HG03558 (cell line): ENCODE results near the gene ECEL1.
"Not testable (repeated sequence)": the region's sequence is repeated elsewhere in the genome, so short reads cannot be mapped to it uniquely, and the experiment has no call there.

ENCODE experiments used
- ATAC-seq: cut with Tn5 transposase; IDR thresholded peaks from one replicate; pipeline ENCODE4 v1.9.1; 2021; ENCODE audit warnings: moderate number of reproducible peaks; ENCODE audit not compliant: unreplicated experiment; ENCODE audit errors: extremely low read depth

ECEL1 gene, protein sequence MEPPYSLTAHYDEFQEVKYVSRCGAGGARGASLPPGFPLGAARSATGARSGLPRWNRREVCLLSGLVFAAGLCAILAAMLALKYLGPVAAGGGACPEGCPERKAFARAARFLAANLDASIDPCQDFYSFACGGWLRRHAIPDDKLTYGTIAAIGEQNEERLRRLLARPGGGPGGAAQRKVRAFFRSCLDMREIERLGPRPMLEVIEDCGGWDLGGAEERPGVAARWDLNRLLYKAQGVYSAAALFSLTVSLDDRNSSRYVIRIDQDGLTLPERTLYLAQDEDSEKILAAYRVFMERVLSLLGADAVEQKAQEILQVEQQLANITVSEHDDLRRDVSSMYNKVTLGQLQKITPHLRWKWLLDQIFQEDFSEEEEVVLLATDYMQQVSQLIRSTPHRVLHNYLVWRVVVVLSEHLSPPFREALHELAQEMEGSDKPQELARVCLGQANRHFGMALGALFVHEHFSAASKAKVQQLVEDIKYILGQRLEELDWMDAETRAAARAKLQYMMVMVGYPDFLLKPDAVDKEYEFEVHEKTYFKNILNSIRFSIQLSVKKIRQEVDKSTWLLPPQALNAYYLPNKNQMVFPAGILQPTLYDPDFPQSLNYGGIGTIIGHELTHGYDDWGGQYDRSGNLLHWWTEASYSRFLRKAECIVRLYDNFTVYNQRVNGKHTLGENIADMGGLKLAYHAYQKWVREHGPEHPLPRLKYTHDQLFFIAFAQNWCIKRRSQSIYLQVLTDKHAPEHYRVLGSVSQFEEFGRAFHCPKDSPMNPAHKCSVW

DNA sequence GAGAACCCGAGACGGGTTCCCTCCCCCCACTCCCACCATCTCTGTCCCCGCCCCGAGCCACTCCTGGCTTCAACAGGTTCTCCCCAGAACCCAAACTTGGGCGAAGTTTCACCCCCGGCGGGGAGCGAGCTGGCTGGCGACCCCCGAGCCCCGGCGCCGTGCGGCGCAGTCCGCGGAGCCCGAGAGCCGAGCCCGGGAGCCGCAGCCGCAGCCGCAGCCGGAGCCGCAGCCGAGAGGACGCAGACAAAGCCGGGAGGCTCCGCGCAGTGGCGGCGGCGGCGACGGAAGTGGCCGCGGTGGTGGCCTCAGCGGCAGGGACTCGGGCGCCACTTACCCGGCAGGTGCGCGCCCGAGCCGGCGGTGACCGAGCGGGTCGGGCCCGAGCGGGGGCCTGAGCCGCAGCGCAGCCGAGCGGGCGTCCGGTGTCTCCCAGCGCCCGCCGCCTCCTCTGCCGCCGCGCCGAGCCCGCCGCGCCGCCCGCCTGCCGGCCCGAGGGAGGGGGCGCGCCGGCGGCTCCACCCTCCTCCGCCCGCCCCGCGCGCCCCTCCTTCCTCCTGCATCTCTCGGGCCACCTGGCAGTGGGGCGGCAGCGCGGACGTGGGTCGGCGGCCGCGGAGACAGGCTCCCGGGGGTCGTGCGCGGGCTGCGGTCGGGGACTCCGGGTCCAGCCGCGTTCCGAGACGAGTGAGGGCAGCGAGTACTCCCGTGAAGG lies at the start of gene ECEL1:
ECEL1 (minus strand) TSS at position 450 of the 712 bp plus-strand sequence. CDS start 1,181 bp downstream, outside the sequence.
- ATAC-seq: no peak

DNA sequence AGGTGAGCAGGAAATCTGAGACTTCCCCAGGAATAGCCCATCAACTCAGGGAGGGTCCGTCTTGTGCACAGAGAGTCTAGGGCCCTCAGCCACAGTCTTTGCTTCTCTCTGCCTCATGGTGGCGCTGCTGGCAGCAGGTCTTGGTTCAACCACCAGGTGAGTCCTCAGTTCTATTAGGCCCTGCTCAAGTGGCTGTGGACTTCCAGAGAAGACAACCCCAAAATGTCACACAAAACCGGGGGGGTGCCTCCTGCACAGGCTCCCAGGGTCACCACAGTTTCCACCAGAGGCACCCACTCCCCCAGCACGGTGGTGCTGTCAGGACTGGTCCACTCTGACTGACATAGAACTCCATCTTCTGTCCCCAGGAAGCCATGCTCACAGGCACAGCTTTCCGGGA lies 49.4 kb upstream of the ECEL1 start:
- no peak for ATAC-seq

DNA sequence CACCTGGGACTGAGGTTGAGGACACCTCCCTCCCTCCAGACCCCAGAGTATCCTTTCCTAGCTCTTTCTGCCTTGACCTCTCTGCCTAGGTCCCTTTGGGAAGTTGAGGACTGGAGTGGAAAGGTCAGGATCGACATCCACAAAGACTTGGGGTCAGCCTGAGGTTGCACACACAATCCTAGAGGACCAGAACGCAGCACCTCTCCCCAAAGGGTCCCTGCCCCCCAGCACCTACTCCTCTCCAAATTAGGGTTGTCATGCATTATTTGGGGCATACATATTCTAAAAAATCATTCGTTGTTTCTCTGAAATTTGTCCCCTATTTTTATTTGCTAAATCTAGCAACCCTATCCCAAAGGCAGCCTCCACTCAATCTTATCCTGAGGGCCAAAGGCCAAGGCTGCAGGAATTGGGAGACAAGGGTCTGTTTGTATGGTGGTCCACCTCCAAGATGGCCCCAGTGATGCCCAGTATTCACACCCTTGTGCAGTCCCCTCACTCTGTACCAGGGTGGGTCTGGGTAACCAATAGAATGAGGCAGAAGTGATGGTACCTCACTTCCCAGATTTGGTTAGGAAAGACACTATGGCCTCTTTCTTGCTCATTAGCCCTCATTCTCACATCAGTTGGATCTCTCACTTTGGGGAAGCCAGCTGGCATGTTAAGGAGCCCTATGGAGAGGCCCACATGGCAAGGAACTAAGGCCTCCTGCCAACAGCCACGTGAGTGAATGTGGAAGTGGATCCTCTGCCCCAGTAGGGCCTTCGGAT lies 48.3 kb upstream of the ECEL1 start:
- ATAC-seq: no peak

DNA sequence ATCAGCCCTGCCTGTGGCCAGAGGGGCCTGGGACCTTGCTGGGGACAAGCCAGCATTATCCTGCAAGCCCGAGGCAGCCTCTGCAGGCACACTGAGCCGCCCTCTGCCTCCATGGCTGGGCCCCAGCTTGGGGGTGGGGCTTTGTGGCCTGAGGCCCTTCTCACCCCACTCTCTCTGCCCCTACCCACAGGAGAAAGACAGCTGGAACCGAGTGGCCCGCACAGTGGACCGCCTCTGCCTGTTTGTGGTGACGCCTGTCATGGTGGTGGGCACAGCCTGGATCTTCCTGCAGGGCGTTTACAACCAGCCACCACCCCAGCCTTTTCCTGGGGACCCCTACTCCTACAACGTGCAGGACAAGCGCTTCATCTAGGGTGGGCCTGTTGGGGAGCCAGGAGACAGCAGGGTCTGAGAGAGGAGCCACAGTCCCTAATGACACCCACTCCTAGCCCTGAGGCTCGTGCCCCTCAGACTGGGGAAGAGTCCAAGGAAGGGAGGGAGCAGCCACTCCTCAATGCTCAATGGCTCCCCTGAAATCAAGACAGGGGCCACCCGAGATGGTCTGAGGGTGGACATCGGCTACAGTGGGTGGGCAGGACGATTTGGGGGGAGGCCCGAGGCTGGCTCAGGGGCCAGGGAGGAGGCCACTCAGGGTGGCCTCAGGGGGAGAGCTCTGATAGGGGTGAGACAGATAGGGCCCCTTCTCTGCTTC lies 47.5 kb upstream of the ECEL1 start:
- no peak for ATAC-seq

DNA sequence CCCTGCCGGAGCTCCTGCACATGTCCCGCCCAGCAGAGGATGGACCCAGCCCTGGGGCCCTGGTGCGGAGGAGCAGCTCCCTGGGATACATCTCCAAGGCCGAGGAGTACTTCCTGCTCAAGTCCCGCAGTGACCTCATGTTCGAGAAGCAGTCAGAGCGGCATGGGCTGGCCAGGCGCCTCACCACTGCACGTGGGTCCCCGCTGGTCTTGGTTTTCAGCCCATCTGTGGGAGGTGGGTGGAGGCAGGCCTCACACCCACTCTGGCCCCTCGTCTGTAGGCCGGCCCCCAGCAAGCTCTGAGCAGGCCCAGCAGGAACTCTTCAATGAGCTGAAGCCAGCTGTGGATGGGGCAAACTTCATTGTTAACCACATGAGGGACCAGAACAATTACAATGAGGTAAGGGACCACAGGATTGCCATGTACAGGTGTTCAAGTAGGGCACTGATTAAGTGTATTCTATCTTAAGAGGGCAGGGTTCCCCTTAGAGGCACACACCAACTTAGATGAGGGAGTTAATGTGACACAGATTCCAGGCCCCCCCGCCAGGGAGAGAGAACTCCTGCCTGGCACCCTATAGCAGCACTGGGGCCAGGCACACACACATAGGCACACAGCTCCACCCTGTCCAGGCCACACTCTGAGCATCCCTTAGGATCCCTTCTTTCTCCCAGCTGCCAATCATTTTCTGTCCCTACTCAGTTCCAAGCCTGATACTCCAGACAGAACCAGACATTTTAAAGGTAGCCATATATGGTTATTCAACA lies 46.5 kb upstream of the ECEL1 start:
- ATAC-seq: no peak

DNA sequence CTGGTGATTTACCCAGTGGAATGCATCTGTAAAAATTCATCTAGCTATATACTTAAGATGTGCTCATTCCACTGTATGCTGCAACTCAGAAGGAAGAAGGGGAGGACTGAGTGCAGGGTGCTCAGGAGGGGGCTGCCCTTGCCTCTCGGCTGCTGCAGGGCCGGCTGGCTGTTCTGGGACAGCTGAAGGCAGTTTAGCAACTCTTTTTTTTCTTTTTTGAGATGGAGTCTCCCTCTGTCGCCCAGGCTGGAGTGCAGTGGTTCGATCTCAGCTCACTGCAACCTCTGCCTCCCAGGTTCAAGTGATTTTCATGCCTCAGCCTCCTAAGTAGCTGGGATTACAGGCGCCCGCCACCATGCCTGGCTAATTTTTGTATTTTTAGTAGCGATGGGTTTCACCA lies 45.2 kb upstream of the ECEL1 start:
- ATAC-seq: not testable (repeated sequence)

DNA sequence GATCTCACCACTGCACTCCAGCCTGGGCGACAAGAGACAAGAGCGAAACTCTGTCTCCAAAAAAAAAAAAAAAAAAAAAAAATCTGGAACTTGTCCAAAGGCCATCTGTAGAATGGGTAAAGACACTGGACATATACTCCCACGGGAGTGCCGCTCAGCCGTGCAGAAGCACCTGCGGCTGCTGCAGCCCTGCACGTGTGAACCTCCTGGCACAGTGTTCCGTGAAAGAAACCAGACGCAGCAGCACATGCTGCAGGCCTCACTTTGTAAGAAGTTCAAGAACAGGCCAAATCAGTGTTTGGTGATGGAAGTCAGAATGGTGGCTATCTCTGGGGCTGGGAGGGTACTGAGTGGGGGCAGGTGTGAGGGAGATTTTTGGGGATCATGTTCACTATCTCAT lies 44.8 kb upstream of the ECEL1 start:
- ATAC-seq: no peak

DNA sequence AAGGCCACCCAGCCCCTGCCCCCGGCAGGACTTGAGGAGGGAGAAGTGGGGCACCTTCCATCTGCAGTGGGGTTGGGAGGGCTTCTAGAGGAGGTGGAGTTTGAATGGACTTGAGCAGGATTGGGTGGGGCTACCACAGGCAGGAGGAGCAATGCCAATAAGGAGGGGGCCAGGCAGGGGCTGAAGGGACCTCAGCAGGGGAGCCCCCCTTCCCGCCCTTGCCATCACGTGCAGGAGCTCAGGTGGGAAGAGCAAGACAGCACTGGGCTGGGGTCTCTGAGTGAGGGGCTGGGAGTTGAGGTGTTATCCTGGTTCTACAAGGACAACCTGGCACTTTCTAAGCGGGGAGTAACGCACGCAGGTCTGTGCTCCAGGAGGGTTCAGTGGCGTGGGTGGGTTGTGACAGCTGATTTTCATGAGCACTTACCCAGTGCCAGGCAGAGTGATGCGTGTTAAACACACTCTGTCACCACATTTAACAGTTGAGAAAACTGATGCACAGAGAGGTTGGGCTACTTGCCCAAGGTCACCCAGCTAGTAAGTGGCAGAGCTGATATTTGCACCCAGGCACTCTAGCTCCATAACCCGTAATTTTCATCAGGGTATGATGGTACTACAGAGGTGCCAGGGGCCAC lies 43.1 kb upstream of the ECEL1 start:
- no peak for ATAC-seq

DNA sequence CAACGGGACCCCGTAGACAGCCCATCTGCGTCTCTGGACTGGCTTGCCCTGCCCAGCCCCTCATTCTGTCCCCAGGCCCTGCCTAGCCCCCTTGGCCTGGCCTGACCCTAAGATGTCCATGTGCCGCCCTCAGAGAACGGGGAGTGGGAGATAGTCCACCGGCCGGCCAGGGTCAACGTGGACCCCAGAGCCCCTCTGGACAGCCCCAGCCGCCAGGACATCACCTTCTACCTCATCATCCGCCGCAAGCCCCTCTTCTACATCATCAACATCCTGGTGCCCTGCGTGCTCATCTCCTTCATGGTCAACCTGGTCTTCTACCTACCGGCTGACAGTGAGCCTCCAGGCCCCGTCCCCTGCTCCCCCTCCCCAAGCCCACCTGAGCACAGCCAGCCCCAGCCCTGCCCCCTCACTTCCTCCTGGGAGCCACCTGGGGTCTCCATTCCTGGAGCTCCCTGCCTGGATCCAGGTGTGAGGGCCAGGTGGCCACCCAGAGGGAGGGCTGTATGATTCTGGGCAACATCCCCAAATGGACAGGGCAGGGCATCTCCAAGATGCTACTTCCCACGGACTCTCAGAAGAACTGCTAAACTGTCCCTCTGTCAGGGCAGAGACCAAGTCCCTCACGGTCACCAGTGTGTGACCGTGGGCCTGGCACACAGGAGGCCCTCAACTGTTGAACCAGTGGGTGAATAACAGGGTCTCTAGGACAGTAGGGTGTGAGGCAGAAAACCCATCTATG lies 42.3 kb upstream of the ECEL1 start:
- ATAC-seq: no peak

DNA sequence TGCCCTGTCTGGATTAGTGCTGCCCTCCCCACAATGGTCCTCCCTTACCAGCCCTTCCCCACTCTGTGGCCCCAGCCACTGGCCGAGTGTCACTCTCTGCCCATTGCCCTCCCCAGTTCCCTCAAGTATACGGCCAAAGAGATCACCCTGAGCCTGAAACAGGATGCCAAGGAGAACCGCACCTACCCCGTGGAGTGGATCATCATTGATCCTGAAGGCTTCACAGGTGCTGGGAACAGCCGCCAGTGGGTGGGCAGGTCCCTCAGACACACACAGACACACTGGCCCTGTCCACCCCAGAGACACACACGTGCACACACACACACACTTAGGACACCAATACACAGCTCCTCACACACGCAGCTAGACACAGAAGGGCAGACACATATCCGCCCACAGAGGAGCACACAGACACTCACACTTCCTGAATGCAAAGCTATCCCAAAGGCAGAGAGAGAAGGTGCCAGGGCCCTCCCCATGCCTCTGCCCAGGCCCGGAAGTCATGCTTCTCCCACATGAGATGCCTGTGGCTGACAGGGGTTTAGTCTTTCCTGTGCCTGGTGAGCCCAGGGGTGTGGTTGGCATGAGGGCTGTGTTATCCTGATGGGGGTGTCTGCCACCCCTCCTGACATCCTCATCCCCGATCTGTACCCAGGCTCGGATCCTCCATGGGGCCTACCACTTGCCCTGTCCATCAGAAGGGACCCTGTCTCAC lies 41.3 kb upstream of the ECEL1 start:
- no peak for ATAC-seq

DNA sequence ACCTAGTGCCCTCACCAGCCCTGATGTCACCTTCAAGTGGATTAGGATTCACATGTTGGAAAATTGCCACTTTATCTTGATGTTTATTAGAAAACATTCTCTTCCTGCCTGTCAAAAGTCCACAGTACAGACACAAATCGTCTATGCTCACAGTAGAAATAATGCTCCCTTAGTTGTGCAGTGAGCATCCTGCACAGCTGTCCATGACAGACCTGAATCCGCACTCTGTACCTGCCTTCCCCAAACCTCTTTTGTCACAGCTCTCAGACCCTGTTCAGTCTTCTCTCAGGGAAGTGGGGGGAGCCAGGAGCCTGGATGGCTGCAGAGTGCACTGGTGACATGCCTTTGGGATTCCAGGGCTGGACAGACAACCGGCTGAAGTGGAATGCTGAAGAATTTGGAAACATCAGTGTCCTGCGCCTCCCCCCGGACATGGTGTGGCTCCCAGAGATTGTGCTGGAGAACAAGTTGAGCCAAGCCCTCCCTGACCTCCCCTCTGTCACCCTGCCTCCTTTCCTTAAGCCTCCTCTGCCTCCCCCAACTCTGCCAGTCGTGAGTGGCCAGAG lies 40.4 kb upstream of the ECEL1 start:
- no peak for ATAC-seq

DNA sequence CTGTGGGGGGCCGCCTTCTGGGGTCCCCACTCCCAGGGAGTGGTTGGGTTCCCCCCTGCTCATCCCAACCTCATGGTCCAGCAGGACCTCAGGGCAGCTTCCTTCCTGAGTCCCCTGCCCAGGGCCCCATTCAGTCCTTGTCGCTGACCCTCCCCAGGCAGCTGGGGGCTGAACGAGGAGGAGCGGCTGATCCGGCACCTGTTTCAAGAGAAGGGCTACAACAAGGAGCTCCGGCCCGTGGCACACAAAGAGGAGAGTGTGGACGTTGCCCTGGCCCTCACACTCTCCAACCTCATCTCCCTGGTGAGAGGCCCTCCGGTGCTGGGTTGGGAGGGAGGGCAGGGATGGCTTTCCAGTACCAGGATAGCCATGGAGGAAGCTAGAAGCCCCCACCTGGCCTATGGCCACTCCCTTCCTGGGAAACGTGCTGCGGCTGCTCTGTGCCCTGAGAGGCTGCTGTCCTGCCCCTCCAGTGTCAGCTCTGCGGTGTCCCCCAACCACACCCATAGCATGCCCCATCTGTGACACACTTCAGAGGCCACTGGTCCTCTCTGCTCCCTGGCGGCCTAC lies 38.8 kb upstream of the ECEL1 start:
- ATAC-seq: no peak

DNA sequence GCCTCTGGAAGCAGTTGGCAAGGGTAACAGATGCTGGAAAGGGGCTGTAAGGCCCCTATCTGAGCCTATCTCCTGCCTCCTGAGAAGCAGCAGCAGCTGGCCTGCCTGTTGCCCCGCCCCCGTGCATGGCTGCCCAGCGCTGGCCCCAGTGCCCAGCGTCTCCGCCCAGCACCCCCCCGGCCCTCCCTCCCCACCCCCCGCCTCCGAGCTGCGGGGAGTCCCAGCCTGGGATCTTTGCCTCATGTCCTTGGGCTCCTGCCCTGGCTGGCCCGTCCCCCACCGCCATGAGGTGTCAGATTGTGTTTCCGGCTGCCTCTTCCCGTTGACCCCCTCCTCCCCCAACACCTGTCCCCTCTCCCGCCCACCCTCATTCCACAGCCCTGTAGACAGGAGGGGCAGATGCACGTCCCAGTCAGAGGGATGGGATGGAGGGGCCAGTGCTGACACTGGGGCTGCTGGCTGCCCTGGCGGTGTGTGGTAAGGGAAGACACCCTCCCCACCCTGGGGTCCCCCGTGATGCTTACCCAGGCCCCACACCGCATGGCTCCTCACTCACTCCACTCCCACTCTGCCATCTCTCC lies 38.2 kb upstream of the ECEL1 start, which contains the start of gene CHRND:
CHRND (plus strand) TSS at position 370 of the 581 bp plus-strand sequence; CDS start at position 426, 56 bp downstream.
- no peak for ATAC-seq

DNA sequence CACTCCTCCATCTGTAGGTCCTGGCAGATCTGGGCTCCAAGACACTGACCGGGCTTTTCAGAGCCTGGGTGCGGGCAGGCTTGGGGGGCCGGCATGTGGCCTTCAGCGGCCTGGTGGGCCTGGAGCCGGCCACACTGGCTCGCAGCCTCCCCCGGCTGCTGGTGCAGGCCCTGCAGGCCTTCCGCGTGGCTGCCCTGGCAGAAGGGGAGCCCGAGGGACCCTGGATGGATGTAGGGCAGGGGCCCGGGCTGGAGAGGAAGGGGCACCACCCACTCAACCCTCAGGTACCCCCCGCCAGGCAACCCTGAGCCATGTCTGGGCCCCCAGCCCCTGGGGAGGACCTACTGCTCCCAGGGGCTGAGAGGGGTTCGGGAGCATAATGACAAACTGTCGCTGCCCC lies 37.6 kb upstream of the ECEL1 start:
- ATAC-seq: no peak

DNA sequence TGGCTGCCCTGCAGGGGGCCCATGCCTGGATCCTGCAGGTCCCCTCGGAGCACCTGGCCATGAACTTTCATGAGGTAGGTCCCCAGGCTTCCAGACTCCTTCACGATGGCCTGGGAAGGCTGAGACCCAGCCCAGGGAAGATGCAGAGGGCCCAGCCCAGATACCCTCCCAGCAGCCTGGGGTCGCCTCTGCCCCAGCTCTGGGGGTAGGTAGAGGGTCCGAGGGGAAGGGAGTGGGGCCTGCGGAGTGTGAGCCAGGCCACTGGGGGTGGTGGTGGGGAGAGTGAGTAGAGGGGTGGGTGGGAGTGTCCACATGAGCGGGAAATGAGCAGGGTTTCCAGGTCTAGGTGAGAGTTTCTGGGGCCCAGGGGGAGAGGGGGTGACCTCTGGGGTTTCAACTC lies 37.1 kb upstream of the ECEL1 start:
- ATAC-seq: no peak
